GM12878 (cell line): ENCODE results near the gene IRF8. TPM values are rescaled to one million over a fixed set of nuclear protein-coding genes. Genes with fewer than 3 reads are reported as not detected.

Experiments
- ATAC-seq: fragments of 200-7000 bp; cut with Tn5 transposase; 3 replicates; pipeline ENCODE4 v1.9.1; 2020; ENCODE audit warnings: mild to moderate bottlenecking, moderate library complexity
- BruUV-seq: library from RNA; stranded (reverse); fragments of 400-500 nt; replicated peaks from 2 replicates; lab custom pipeline; 2021; lab: Mats Ljungman, UMichigan
- CTCF ChIA-PET: fragments of 300-600 bp; sonication (Branson Sonifier 250); formaldehyde crosslinking; extraction: SDS; loops from one replicate; lab custom pipeline; 2021; ENCODE audit warnings: inconsistent platforms; lab: Yijun Ruan, JAX
- POLR2A ChIA-PET: fragments of 350-600 bp; formaldehyde crosslinking; extraction: SDS; loops from one replicate; lab custom pipeline; 2021; ENCODE audit warnings: inconsistent platforms; lab: Charles Lee
- RAD21 ChIA-PET: fragments of 300-600 bp; sonication (Branson Sonifier 250); formaldehyde crosslinking; loops from one replicate; lab custom pipeline; 2023; ENCODE audit warnings: antibody characterized with exemption; ENCODE audit not compliant: unreplicated experiment; lab: Charles Lee
- SMC1A ChIA-PET: fragments of 300-600 bp; sonication (Branson Sonifier 250); formaldehyde crosslinking; loops from one replicate; lab custom pipeline; 2023; ENCODE audit not compliant: unreplicated experiment, uncharacterized antibody; lab: Charles Lee
- DNase-seq: peaks from one replicate; pipeline ENCODE4 v3.0.0-alpha.2; 2011; ENCODE audit warnings: low read depth, low spot score
- FAIRE-seq: peaks from 3 replicates; lab custom pipeline; 2011; peaks lifted over from hg19 to GRCh38; lab: Jason Lieb, UNC
- H2AFZ ChIP-seq: 2 replicates; pipeline ENCODE4 v1.6.0; 2011; ENCODE audit warnings: low read depth, low read length, control low read depth; ENCODE audit not compliant: control insufficient read depth
- H3K27ac ChIP-seq: 2 replicates; pipeline ENCODE4 v1.5.1; 2011; ENCODE audit warnings: control low read depth; ENCODE audit not compliant: control insufficient read depth, insufficient read depth
- H3K27me3 ChIP-seq, 2 experiments: replicated peaks in 1 of 2; 2 replicates each; pipeline versions ENCODE4 v1.6.0 to v1.6.1; 2011; ENCODE audit warnings: low read length in 1 of 2; ENCODE audit not compliant: control insufficient read depth in 2 of 2, insufficient read depth in 2 of 2
- H3K36me3 ChIP-seq, 2 experiments: 2 replicates each; pipeline ENCODE4 v1.5.1; 2011; ENCODE audit warnings: low read length in 1 of 2; ENCODE audit not compliant: control insufficient read depth in 2 of 2, insufficient read depth in 2 of 2
- H3K4me1 ChIP-seq: 2 replicates; pipeline ENCODE4 v1.6.1; 2011; ENCODE audit warnings: mild to moderate bottlenecking, low read length, moderate library complexity, mixed read lengths; ENCODE audit not compliant: control insufficient read depth, insufficient read depth
- H3K4me2 ChIP-seq: 2 replicates; pipeline ENCODE4 v1.6.0; 2011; ENCODE audit warnings: control low read depth; ENCODE audit not compliant: control insufficient read depth, insufficient read depth
- H3K4me3 ChIP-seq: fragments of 200-600 bp; sonication (generic); 2 replicates; pipeline ENCODE4 v1.5.1; 2016
- H3K79me2 ChIP-seq: 2 replicates; pipeline ENCODE4 v1.6.0; 2011; ENCODE audit warnings: low read length; ENCODE audit not compliant: control insufficient read depth, insufficient read depth
- H3K9ac ChIP-seq: 2 replicates; pipeline ENCODE4 v1.8.0; 2011; ENCODE audit warnings: low read length, control low read depth, mixed read lengths; ENCODE audit not compliant: control insufficient read depth, insufficient read depth
- H3K9me3 ChIP-seq: replicated peaks from 3 replicates; pipeline ENCODE4 v1.5.1; 2011; ENCODE audit warnings: mild to moderate bottlenecking, low read length; ENCODE audit not compliant: control insufficient read depth, insufficient read depth
- H4K20me1 ChIP-seq: 2 replicates; pipeline ENCODE4 v1.6.0; 2011; ENCODE audit not compliant: control insufficient read depth, insufficient read depth
- BCL11A ChIP-seq: IDR thresholded peaks from 2 replicates; pipeline ENCODE4 v1.6.1; 2011; ENCODE audit warnings: low read depth, low read length
- ETV6 ChIP-seq, 2 experiments: fragments of 450-650 bp in 1 of 2; IDR thresholded peaks in 1 of 2; conservative IDR thresholded peaks in 1 of 2; 2 replicates each; pipeline ENCODE4 v1.6.1; 2014; ENCODE audit warnings: antibody characterized with exemption in 1 of 2, borderline replicate concordance in 1 of 2, low read depth in 1 of 2, mild to moderate bottlenecking in 1 of 2, moderate library complexity in 1 of 2
- GABPA ChIP-seq: IDR thresholded peaks from 2 replicates; pipeline ENCODE4 v1.6.1; 2014; ENCODE audit warnings: antibody characterized with exemption, low read depth, mild to moderate bottlenecking, inconsistent platforms
- HCFC1 ChIP-seq: fragments of 150-350 bp; IDR thresholded peaks from 2 replicates; pipeline ENCODE4 v1.6.1; 2014; ENCODE audit warnings: low read length
- RB1 ChIP-seq: fragments of 450-650 bp; formaldehyde crosslinking; IDR thresholded peaks from 2 replicates; pipeline ENCODE4 v1.6.1; 2017; ENCODE audit warnings: mild to moderate bottlenecking, borderline replicate concordance
- ZNF592 ChIP-seq: fragments of 450-650 bp; IDR thresholded peaks from 2 replicates; pipeline ENCODE4 v1.6.1; 2017; ENCODE audit warnings: mild to moderate bottlenecking, moderate library complexity
- WGBS: methylation state at CpG from one replicate; pipeline ENCODE4 v1.1.6; 2016; ENCODE audit warnings: low lambda C conversion rate; ENCODE audit not compliant: insufficient replicate concordance, insufficient coverage; ENCODE audit errors: missing lambda C conversion rate; 5-methylcytosine and 5-hydroxymethylcytosine counted together
- in situ Hi-C: fragments of 300-500 bp; cut with MboI; formaldehyde crosslinking; loops from 9 replicates; pipeline ENCODE4 v1.14.3; 2018; ENCODE audit warnings: mixed read lengths
- intact Hi-C: fragments of 100-400 bp; cut with micrococcal nuclease; formaldehyde crosslinking; loops from one replicate; pipeline ENCODE4 v1.14.2; 2022; ENCODE audit not compliant: unreplicated experiment
- polyA plus RNA-seq, 11 experiments: library from polyadenylated mRNA; depleted of rRNA in 4 of 11; unstranded in 6 of 11; stranded (reverse) in 5 of 11; fragments of >200 nt; fragmentation: Nextera tagmentation in 4 of 11; fragmentation: Illumina TruSeq in 1 of 11; extraction: Ambion mirVana in 4 of 11; extraction: Trizol in 1 of 11; gene quantifications; 1 replicate in 1 of 11; 2 replicates in 10 of 11; pipeline versions ENCODE4 v1.2.1 to v1.2.3, GENCODE V29; 2011 to 2016; ENCODE audit warnings: inconsistent platforms in 2 of 11, missing spikeins in 2 of 11, low read depth in 1 of 11
- total RNA-seq, 4 experiments: library from RNA; depleted of rRNA in 3 of 4; stranded (reverse); fragments of >200 nt in 3 of 4; fragmentation: Illumina TruSeq in 1 of 4; extraction: Trizol in 1 of 4; gene quantifications; 2 replicates each; pipeline versions ENCODE4 v1.2.1 to v1.2.3, GENCODE V29; 2013 to 2021
- TF ChIP-seq, protein P1 (sequence below): IDR thresholded peaks from 2 replicates; pipeline ENCODE4 v1.6.1; 2012; ENCODE audit warnings: low read depth, low read length, improper control_type of control experiment
- TF ChIP-seq, protein P2 (sequence below): IDR thresholded peaks from 2 replicates; pipeline ENCODE4 v1.6.1; 2012; ENCODE audit warnings: improper control_type of control experiment, low read depth, low read length; ENCODE audit not compliant: insufficient replicate concordance
- TF ChIP-seq, protein P3 (sequence below): IDR thresholded peaks from 2 replicates; pipeline ENCODE4 v1.6.1; 2011; ENCODE audit warnings: borderline replicate concordance, low read depth, mild to moderate bottlenecking, moderate library complexity, mixed read lengths, low read length; ENCODE audit not compliant: insufficient read depth; ENCODE audit errors: extremely low read length

Gene IRF8
- total and polyA plus RNA-seq, 10 of the 15 experiments (the other 5 are each of a cell fraction or from before 2014, with no cell fraction given): 17.1 to 237 (median 172) TPM

DNA sequence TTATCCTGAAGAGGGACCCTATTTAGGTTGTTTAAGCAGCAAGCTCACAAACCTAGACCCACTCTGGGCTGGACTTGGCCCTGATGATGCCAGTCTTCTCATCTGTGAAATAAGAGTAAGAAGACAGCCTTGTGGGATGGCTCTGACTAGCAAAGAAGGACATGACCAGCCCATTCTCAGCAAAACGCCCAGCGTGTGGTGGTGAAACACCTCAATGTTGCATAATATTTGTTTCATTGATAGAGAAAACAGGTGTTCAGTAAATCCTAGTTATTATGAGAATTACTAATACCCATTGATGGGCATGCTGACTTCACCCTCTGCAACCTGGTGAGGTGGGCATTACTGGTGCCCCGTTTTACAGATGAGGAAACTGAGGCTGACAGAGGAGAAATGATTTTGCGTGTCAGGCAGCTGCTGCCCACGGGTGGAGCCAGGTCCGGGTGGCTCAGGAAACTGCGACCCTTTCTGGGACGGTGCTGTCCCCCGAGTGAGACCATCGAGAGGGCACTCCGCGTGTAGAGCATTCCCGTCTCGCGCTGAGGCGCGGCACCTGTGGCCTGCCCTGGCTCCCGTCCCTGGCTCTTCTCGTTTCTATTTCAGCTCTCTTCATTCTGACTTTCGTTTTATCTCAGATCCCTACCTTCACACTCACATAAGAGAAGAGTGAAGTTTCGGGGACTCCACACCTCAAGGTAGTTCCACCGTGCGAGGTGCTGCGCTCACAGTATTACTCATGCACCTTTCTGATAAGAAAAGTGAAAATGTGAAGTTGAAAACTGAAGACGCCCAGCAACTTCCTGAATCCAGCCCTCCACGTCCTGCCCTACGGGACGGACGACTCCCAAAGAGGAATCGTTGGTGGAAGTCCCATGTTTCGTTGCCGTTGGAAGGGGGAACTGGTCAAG, 48.5 kb downstream of the IRF8 start:
- peak overlapping the region; percentile 95 for H3K27ac ChIP-seq
- peak overlapping the region; percentile 98 for H3K4me2 ChIP-seq
- ATAC-seq: peak; percentile 89
- H3K79me2 ChIP-seq: peaks cover 9% of the 10 kb centered on the region
- peak; percentile 96 for FAIRE-seq
- SMC1A ChIA-PET: interaction anchor here (1.0 to 5.0 kb wide), 9 partner anchors 12 to 126 kb away, joined by 3 to 45 read pairs (median 5); no protein-coding TSS in a partner anchor
- H3K4me1 ChIP-seq: peaks cover 64% of the 10 kb centered on the region
- RAD21 ChIA-PET: interaction anchor here (0.8 to 5.4 kb wide), 9 partner anchors 10 to 48 kb away, joined by 3 to 36 read pairs (median 5); no protein-coding TSS in a partner anchor
- under 1% methylated on average over 32 of the region's 32 CpGs for WGBS
- BruUV-seq: no TSS peak
- no peaks in the 10 kb centered on the region for H3K27me3 ChIP-seq
- peak overlapping the region; percentile 69 for H3K4me3 ChIP-seq
- POLR2A ChIA-PET: interaction anchor here (1.1 to 2.6 kb wide), 6 partner anchors 11 to 69 kb away, joined by 3 to 15 read pairs (median 3); no protein-coding TSS in a partner anchor
- intact Hi-C loops (loop anchor here (1.0 to 2.0 kb wide), 2 partner anchors 11 to 41 kb away; no protein-coding TSS in a partner anchor), in situ Hi-C loops (no loop called here)
- CTCF ChIA-PET: interaction anchor here (0.8 to 3.0 kb wide), 6 partner anchors 10 to 128 kb away, joined by 4 to 11 read pairs (median 6); no protein-coding TSS in a partner anchor
- peak overlapping the region; percentile 79 for H3K9ac ChIP-seq
- peak; percentile 90 for DNase-seq
- no peaks in the 10 kb centered on the region for H4K20me1 ChIP-seq
- H2AFZ ChIP-seq: peak overlapping the region; percentile 76
- no peaks in the 10 kb centered on the region for H3K9me3 ChIP-seq
- H3K36me3 ChIP-seq: no peaks in the 10 kb centered on the region
- TF ChIP-seq, protein P1, sequence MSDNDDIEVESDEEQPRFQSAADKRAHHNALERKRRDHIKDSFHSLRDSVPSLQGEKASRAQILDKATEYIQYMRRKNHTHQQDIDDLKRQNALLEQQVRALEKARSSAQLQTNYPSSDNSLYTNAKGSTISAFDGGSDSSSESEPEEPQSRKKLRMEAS: peak; percentile 54; the same call in 1 of the 2 replicates
- TF ChIP-seq ETV6 (conservative IDR thresholded peaks at IDR 0.05 in 1 of 2, IDR thresholded peaks at IDR 0.05 in 1 of 2; ENCODE audit: borderline replicate concordance in 1 of 2, low read depth in 1 of 2) (peak in 1 of 2 experiments; percentile 95; a peak in 2 of 4 replicates), RB1 (no peak), ZNF592 (no peak), HCFC1 (no peak), GABPA (no peak), BCL11A (peak; percentile 65; the same call in 1 of the 2 replicates)
- TF ChIP-seq, protein P2, sequence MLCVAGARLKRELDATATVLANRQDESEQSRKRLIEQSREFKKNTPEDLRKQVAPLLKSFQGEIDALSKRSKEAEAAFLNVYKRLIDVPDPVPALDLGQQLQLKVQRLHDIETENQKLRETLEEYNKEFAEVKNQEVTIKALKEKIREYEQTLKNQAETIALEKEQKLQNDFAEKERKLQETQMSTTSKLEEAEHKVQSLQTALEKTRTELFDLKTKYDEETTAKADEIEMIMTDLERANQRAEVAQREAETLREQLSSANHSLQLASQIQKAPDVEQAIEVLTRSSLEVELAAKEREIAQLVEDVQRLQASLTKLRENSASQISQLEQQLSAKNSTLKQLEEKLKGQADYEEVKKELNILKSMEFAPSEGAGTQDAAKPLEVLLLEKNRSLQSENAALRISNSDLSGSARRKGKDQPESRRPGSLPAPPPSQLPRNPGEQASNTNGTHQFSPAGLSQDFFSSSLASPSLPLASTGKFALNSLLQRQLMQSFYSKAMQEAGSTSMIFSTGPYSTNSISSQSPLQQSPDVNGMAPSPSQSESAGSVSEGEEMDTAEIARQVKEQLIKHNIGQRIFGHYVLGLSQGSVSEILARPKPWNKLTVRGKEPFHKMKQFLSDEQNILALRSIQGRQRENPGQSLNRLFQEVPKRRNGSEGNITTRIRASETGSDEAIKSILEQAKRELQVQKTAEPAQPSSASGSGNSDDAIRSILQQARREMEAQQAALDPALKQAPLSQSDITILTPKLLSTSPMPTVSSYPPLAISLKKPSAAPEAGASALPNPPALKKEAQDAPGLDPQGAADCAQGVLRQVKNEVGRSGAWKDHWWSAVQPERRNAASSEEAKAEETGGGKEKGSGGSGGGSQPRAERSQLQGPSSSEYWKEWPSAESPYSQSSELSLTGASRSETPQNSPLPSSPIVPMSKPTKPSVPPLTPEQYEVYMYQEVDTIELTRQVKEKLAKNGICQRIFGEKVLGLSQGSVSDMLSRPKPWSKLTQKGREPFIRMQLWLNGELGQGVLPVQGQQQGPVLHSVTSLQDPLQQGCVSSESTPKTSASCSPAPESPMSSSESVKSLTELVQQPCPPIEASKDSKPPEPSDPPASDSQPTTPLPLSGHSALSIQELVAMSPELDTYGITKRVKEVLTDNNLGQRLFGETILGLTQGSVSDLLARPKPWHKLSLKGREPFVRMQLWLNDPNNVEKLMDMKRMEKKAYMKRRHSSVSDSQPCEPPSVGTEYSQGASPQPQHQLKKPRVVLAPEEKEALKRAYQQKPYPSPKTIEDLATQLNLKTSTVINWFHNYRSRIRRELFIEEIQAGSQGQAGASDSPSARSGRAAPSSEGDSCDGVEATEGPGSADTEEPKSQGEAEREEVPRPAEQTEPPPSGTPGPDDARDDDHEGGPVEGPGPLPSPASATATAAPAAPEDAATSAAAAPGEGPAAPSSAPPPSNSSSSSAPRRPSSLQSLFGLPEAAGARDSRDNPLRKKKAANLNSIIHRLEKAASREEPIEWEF: no peak
- TF ChIP-seq, protein P3, sequence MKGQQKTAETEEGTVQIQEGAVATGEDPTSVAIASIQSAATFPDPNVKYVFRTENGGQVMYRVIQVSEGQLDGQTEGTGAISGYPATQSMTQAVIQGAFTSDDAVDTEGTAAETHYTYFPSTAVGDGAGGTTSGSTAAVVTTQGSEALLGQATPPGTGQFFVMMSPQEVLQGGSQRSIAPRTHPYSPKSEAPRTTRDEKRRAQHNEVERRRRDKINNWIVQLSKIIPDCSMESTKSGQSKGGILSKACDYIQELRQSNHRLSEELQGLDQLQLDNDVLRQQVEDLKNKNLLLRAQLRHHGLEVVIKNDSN: no peak
